GM21528 (cell line): ENCODE data around the gene SYS1.

ENCODE experiments used
- ATAC-seq: cut with Tn5 transposase; IDR thresholded peaks from one replicate; pipeline ENCODE4 v1.9.1; 2021; ENCODE audit warnings: mild to moderate bottlenecking, moderate library complexity; ENCODE audit not compliant: unreplicated experiment, low FRiP score

The SYS1 gene

DNA sequence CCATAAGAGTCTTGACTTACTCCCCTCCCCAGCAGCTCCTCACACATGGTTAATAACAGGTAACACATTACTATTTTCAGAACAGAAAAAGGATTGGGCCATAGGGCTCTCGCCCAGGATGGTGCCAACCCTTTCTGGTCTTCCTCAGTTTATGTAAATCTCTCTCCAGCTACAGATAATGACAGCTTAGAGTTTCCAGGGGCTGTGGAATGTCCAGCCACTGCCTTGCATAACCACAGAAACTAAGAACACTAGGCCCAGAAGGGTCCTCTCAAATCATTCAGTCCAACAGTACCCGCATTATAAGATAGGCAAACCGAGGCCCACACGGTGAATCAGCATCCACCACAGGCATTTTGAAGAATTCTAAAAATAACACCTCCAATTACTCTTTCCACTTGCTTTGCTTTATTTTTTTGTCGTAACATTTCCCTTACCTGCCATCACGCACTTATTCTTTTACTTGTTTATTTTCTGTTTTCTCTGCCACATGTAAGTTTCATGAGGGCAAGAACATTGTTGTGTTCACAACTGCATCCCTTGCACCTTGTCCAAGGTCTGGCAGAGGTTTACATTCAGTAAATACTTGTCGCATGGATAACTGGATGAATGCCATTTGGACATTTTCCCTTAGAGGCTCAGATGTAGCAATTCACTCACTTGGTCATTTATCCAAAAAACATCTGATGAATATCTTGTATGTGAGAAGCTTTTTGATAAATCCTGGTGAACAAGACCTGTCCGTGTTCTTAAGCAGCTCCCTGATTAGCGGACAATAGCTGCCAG is 8.3 kb upstream of the SYS1 start:
- no peak for ATAC-seq

DNA sequence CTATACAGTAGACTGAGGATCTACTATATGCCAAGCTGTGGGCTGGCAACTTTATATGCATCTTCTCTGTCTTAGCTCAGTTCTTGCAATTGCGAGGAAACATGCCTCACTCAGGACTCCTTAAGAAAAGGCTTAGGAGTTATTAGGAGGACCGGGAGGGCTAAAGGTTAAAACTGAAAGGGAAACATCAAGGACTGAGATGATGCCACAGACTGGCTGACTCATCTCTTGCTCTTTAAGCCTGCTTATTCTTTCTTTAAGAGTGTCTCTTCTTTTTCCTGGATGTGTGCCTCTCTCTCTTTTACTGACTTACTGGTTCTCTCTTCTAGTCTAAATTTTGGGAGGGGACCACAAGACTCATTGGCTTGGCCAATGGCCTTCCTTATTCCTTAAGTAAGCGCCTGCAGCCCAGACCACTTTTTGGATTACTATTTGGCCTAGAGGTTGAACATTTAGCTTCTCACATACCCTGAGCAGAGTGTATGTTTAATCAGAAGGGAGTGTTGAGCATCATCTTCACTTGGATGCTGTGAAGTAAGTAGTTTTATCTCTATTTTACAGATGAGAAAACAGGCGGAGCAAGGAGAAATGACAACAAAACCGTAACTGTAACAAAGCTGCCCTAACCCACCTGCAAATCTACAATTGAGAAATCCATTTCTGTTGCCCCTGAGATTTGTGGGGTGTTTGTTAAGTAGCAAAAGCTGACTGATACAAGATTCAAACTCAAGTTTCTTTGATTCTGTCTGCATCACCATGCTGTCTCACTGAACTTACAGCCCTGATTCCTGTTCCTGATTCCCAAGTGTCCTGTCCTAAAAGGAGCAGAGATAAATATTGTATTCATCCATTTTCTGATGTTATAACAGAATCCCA is 7.5 kb upstream of the SYS1 start:
- ATAC-seq, result no peak

DNA sequence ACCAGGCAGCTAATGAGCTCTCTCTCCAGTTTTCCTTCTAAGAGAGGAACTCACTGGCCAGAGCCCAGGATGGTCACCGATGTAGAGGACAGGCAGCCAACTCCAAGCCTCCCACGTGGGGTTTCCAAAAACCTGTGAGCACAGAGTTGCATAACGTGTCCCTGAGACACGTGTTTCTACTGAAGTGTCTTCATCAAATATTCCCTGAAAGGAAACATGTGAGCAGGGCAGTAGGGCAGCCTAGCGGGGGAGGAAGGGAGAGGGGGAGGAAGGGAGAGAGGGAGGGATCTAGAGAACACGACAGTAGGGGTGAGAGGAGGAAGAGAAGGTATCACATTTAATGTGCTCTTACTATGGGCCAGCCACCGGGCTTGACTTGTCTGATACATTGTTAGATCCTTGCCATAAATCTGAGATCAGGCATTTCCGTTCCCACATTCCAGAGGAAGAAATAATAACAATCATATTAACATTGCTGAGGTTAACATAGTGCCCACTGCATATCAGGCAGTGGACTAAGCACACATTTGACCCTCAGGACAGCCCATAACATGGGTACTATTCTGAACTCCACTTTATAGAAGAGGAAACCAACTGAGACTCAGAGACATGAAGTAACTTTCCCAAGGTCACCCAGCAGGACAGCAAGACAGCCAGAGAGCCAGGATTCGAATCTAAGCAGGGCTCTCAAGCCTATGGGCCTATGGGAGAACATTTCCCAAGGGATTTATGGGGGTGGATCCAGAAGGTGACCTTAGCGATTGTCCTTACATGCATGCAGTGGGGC is 4.5 kb upstream of the SYS1 start:
- ATAC-seq, result no peak

DNA sequence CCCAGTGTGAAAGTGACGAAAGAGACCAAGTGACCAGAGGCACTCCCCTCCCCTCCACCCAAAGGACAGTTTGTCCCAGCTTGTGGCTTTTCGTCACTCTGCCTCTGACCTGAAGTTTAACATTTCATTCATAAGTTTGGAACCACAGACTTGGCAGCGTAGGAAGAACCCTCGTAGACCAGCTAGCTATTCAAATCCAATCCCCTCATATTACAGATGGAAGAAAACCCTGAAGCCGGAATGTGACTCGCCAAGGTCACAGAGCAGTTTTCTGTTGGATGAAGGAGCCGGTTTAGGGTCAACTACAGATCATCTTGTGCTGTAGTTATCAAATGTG is 3.9 kb upstream of the SYS1 start:
- ATAC-seq, result no peak

DNA sequence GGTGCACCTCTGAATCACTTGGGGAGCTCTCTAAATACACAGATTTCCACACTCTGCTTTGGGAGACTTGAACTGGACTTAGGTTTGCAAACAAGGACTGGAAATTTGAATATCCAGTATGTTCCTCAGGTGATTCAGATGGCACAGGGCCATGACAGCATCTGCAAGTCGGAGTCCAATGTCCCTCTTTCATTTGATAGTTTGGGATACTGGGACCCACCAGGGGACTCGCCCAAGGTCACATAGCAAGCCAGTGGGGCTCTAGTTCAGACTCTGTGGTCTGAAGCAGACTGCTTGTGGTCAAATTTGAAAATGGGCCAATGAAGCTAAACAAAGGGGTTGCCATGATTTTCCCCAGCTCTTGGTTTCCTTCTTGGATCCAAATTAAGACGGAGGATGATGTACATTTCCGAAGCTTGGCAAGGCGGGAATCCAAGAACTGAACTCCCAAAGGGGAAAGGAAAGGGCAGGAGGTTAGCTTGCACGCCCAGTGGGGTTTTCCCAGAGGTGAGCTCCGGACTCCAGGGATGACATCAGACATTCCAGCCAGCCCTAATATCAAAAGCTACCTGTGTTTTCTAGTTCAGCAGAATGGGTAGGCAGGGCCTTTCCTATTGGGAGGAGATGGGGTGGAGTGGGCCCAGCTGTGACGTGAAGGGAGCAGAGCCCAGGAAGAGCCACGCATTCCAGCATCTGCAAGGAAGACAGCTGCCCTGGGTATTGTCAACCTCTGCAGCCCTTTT is 3.4 kb upstream of the SYS1 start:
- no peak for ATAC-seq

DNA sequence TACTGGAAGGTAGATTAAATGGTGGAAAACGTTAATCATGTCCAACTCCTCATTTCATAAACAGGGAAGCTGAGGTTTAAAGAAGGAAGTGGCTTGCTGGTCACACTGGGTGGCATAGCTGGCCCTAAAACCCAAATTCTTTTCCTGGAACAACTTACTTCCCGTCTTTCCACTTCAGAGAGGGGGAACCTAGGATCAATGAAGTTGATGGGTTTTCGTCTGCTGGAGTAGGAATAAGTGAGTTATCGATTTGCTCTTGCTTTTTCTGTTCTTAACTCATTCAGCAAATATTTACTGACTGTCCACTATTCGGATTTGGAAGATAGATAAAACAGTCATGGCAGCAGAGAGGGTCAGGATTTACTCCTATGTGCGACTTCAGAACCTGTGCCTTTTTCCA is 1.2 kb upstream of the SYS1 start:
- no peak for ATAC-seq

DNA sequence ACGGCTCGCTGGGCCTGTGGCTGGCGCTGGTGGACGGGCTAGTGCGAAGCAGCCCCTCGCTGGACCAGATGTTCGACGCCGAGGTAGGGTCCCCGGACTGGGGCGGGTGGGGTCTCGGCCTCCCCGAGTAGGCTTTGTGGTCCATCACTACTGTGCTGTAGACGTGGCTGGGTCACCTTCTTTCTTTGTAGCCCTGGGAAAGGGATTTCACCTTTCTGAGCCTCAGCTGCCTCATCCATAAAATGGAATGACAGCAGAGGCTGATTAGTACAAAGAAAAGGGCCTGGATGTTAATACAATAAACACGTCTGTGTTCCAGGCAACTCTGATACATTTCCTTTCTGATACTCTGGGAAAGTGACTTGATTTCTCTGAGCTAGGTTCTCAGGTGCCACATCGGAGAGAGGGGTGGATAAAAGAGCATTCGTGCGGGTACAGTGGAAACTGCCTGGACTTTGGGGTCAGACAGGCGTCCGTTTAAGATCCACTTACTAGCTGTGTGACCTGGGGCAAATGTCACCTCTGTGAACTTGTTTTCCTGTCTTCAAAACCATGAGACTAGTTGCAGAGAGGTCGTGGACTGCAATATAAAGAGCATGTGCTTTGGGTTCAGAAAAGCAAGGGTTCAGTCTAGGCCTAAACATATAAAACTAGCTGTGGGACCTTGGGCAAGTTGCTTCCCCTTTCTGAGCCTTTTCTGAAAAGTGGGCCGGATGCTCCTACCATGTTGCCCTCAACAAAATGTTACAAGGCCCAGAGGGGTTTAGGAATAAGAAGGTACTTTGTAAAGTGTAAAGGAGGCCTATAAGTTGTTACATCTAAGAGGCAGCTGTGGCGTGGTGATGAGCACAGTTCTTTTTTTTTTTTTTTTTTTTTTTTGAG is 896 bp downstream of the SYS1 start:
- peak; percentile 7 for ATAC-seq

DNA sequence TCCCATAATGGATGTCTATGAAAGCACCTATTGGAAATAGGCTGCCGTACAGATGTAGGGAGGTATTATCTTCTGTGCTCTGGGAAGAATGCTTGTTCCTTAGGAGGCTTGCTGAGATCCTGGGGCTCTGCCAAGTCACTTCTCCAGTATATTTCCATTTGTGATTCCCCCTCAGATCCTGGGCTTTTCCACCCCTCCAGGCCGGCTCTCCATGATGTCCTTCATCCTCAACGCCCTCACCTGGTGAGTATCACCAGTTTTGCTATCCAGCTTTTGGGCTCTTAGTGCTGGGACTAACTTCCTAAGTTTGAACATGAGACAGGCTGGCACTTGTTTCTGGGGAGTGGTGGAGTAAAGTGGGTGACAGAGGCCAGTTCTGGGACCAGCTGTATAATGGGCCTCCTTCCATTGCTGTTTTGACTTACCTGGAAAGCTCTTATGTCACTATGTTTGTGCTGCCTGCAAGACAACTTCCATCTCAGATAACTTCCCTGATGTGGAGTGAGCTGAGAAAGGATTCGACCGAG is 2.6 kb downstream of the SYS1 start:
- no peak for ATAC-seq

DNA sequence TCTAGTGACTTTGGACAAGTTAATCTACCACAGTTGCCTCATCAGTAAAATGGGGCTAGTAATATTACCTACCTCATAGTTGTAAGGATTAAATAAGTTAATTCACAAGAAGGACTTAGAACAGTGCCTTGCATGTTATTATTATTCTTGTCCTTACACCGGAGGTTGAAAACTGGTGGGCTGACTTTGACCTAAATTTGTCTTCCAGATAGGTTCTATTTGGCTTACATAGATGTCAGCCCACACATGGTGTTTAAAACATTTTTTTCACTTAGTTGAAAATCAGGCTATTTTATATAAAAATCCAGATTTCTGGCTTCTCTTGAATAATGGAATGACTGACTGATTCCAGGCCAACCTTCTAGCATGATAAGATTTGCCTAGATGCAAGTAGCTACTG is 3.2 kb downstream of the SYS1 start:
- ATAC-seq, result no peak

DNA sequence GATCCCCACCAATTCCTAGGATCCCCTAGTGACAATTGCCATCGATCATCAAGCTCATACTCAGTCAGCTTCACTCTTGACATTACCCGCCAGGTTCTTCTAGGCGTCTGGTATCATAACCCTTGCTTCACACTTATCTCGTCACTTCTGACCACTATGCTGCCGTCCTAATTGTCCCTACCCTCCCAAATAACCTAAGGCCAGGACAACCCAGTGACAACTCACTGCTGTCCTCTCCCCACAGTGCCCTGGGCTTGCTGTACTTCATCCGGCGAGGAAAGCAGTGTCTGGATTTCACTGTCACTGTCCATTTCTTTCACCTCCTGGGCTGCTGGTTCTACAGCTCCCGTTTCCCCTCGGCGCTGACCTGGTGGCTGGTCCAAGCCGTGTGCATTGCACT is 3.7 kb downstream of the SYS1 start:
- no peak for ATAC-seq

DNA sequence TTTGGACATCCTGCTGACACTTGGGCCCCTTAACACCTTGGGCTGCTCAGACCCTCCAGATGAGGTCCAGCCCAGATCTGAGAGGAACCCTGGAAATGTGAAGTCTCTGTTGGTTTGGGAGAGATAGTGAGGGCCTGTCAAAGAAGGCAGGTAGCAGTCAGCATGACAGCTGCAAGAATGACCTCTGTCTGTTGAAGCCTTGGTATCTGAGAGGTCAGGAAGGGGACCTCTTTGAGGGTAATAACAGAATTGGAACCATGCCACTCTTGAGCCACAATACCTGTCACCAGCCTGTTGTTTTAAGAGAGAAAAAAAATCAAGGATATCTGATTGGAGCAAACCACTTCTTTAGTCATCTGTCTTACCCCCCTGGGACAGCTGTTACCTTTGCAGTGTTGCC is 4.2 kb downstream of the SYS1 start:
- ATAC-seq, result no peak

DNA sequence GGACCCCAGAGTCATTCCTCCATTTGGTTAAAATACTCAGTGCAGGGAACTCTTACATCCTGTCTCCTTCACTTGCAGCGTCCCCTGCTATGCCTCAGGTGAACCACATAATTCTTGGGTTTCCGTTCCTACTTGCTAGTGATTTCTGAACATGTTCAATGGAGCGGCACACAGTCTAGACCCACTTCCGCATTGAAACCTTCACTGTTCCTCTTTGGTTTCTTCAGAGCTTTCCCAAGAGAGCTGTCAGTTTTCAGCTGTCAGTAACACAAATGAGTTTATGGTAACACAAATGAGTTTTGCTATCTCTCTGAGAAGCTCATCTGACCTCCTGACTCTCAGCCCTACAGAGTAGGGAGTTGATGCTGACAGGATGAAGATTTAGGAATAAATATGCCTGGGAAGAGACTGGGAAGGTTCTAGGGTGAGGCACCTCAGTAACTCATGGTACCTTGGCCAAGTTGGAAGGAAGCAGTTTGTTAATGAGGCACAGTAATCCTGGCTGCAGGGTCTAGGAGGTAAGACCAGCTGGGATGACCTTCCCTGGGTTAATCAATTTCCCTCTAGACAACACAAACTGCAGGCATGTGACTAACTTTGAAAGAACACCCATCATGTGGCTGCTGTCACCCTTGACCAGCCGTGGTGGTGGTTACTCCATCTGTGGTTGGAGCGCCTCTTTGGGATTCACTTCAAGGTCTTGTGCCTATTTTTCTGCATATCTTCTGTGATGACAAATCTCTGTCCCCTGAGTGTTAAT is 5.4 kb downstream of the SYS1 start:
- peak; percentile 68 for ATAC-seq

DNA sequence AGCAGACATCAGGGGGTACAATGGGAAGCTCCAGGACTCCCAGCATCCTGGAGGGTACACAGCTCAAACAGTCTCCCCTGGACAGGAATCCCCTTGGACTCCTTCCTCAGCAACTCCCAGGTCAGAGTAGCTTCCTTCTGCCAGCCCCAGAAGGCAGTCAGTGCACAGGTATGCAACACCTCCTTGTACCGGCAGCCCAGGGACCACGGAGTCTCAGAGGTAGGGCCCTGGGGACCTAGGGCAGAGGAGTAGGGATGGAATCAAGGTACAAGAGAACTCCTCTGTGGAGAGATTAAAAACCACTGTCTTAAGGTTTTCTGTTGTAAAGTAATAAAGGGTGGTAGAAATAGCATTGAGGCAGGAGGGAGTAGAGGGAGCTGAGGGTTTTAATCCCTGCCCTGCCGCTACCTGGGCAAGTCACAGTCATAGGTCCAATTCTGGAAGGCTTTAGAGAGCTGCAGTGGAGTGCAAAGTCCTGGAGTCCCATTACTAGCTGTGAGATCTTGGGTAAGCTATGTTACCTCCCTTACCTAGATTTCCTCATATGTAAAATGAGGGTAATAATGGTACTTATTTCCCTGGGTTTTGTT is 7.7 kb downstream of the SYS1 start:
- no peak for ATAC-seq

DNA sequence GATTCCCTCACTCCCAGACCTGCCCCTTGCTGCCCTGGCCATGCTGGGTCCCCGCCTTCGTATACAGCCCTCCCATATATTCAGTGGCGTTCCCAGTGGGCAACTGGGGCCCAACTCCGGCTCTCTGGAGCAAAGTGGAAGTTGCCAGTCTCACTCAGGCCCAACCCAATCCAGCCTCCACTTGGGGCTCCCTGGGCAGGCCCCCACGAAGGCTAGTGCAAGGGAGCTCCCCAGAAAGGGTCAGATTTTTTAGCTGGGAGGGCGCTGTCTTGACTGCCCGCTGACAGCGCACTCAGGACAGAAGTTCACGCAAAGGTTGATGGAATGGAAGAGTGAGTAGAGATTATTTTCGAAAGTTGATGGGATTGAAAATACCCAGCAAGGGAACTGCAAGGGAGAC is 9.3 kb downstream of the SYS1 start:
- ATAC-seq, result no peak

DNA sequence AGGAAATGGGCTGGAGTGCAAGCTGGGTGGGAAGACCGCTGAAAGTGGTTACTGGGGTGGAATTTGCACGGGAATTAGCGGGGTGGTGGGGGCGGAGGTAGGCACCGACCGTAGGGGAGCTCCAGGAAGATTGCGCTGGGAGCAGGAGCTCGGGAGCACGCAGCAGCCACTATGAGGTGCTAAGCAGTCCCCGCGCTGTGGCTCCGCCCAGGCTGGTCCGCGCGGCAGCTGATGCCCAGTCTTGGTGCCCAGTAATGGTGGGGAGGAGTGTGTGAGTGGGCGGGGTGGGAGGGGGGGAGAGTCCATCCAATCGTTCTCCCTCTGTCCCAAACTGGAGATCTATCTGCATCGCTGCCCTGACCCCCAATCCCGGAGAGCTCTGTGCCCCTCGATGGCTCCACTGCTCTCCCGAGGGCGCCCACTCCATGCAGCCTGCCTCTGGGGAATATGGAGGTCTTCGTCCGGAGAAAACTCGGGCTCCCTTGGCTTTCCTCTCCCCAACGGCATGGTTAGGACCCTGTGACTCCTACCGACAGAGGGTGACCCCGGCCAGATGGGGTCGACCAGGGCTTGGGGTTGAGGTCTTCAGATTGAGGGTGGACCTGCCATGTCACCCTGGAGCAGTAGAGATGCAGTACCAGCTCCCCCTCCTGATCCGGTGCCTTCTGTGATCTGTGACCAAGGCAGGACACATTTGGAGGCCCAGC is 9.8 kb downstream of the SYS1 start:
- ATAC-seq, result no peak

DNA sequence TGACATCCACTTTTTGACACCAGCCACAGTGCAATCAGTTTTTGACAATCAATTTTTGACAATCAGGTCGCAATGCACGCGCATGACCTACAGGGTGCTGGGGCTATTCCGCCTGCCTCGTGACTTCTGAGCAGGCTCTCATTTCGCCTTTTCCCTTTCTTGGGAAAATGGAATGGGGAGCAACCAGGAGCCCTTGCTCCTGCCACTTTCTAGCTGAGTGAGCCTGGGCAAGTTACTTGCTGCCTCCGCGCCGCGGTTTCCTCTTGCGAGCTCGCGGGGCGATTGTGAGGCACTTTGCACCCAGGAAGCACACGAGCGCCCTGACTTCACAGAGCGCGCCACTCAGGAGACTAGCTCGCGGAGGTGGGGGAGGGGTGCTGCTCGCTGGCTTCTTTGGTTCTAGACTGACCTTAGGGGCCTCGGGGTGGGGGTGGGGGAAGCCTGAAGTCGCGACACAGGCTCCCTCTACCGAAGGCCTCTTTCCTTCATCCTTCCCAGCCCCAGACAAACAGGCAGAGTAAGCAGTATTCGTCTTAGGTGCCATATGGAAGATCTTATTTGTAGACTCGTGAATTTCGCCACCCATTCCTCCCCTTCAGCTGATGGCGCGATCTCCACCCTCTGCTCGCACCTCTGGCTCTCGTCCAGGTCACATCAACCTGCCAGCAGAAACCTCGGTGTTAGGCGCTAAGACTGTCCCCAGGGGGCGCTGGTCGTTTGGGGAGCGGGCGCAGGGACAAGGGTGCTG is 10.6 kb downstream of the SYS1 start:
- peak; percentile 72 for ATAC-seq

DNA sequence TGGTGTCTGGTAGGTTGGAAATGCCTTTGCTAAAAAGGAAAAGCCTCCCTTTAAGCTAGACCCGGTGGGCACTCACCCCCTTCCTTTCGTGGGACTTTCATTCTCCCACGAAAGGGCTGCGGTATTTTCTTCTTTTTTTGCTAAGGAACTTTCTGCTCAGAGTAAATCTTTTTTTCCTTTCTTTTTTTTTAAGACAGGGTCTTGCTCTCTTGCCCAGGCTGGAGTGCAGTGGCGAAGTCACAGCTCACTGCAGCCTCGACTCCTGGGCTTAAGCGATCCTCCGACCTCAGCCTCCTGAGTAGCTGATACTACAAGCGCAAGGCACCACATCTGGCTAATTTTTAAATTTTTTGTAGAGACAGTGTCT is 11.1 kb downstream of the SYS1 start:
- no peak for ATAC-seq
